DOHH2 (cell line): ENCODE results near the gene MYOZ3.

ENCODE experiments used
- CTCF ChIP-seq: fragments of 200-600 bp; sonication (generic); IDR thresholded peaks from one replicate; pipeline ENCODE4 v1.5.1; 2014; ENCODE audit warnings: antibody characterized with exemption, mild to moderate bottlenecking, low read depth, low read length; ENCODE audit not compliant: poor library complexity, severe bottlenecking
- EZH2phosphoT487 ChIP-seq: fragments of 200-600 bp; sonication (generic); IDR thresholded peaks from 2 replicates; pipeline ENCODE4 v1.6.1; 2017; ENCODE audit warnings: borderline replicate concordance, mild to moderate bottlenecking, antibody characterized with exemption, low read length, moderate library complexity, mixed read lengths

- TF ChIP-seq CTCF = no peak
- TF ChIP-seq EZH2phosphoT487 = no peak
Measured at GRCh38 chr5:150671509-150672236, 10.6 kb downstream of the MYOZ3 start.
